Adrenal gland (tissue), 5 donors: ENCODE data around the gene CYBC1.

Experiments
- CTCF ChIP-seq, 6 experiments: fragments of 450-650 bp in 4 of 6; fragments of 200-600 bp in 2 of 6; sonication (generic) in 1 of 6; IDR thresholded peaks; 1 replicate in 5 of 6; 2 replicates in 1 of 6; pipeline versions ENCODE4 v1.5.1 to v1.8.0; 2016 to 2021; ENCODE audit warnings: antibody characterized with exemption in 6 of 6, mild to moderate bottlenecking in 2 of 6, moderate library complexity in 1 of 6
- POLR2A ChIP-seq, 2 donors: fragments of 450-650 bp; IDR thresholded peaks; one replicate each; pipeline ENCODE4 v1.6.1; 2017; ENCODE audit warnings: antibody characterized with exemption in 2 of 2, mild to moderate bottlenecking in 2 of 2, moderate library complexity in 1 of 2
- donor health status: DM: no; HTN: no; CAD: no.

DNA sequence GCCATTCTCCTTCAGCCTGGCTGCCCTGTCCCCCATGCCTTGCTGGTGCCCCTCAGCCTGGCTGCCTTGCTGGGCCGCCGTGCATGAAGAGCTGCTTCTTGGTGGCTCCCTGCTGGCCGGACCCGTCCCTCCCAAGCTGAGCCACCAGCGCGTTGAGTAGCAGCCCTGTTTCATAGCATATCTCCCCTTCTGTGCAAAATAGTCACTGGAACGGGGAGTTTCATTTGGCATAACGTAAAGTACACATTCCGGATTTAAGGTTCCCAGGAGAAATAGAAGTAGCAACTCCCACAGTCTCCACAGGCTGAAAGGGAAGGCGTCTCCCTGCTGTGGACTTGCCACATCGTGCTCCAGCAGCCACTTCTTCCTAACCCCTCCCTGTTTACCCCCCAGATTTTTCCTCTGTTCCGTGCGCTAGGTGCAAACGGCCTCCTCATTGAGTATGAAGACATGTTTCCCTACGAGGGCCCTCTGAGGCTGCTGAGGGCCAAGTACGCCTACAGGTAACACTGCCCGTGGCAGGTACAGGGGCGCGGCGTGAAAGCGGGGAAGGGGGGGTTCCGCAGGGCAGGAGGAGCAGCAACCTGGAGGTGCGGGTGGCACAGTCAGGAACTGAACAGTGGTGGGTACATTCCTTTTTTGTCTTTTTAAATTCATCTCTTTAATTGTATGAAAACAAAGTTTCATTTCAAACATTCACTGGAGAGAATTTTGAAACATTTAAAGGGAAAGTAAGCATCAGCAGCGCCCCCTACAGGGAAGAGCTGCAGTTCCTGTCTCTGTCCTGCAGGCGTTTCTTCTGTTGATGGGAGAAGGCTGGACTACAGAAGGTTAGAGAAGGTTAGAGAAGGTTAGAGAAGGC, 26.3 kb downstream of the CYBC1 start:
- TF ChIP-seq CTCF (IDR thresholded peaks at IDR 0.05) (peak; percentile 20 to 55 (median 46)), POLR2A (IDR thresholded peaks at IDR 0.05) (no peak)
